Transverse colon (tissue), 4 donors: Measurements from ENCODE around the gene SSX2IP. TPM values are rescaled to one million over a fixed set of nuclear protein-coding genes. Genes with fewer than 3 reads are reported as not detected.
A peak's percentile ranks its signal among the peaks of the same experiment; 100 is the strongest.

Source experiments
- DNase-seq: peaks from one replicate; pipeline ENCODE4 v3.0.0-alpha.2; 2019
- H3K27ac ChIP-seq, 4 donors: fragments of 200-600 bp; sonication (generic); 2 replicates each; pipeline ENCODE4 v1.5.1; 2016 to 2018; ENCODE audit warnings: inconsistent platforms in 4 of 4
- H3K27me3 ChIP-seq: fragments of 200-600 bp; sonication (generic); 2 replicates; pipeline ENCODE4 v1.5.1; 2017; ENCODE audit warnings: inconsistent platforms
- H3K36me3 ChIP-seq, 4 donors: fragments of 200-600 bp; sonication (generic); 2 replicates each; pipeline ENCODE4 v1.5.1; 2017 to 2019; ENCODE audit warnings: inconsistent platforms in 4 of 4
- H3K4me1 ChIP-seq, 4 donors: fragments of 200-600 bp; sonication (generic); 2 replicates each; pipeline ENCODE4 v1.5.1; 2017 to 2020; ENCODE audit warnings: inconsistent platforms in 4 of 4
- H3K4me3 ChIP-seq, 4 donors: fragments of 200-600 bp; sonication (generic); 1 replicate in 1 of 4; 2 replicates in 3 of 4; pipeline versions ENCODE4 v1.5.1 to v1.6.1; 2017 to 2019; ENCODE audit warnings: inconsistent platforms in 4 of 4
- H3K9me3 ChIP-seq, 2 donors: fragments of 200-600 bp; sonication (generic); 2 replicates each; pipeline ENCODE4 v1.5.1; 2017 to 2019; ENCODE audit warnings: inconsistent platforms in 2 of 2
- CTCF ChIP-seq, 5 experiments: fragments of 200-600 bp in 3 of 5; fragments of 450-650 bp in 2 of 5; sonication (generic) in 3 of 5; IDR thresholded peaks; 1 replicate in 2 of 5; 2 replicates in 3 of 5; pipeline ENCODE4 v1.5.1; 2016 to 2017; ENCODE audit warnings: antibody characterized with exemption in 5 of 5, inconsistent platforms in 3 of 5, mild to moderate bottlenecking in 2 of 5, moderate library complexity in 1 of 5
- EP300 ChIP-seq: sonication (generic); formaldehyde crosslinking; IDR thresholded peaks from one replicate; pipeline ENCODE4 v1.6.1; 2017; ENCODE audit warnings: antibody characterized with exemption, low read depth
- POLR2A ChIP-seq: fragments of 450-650 bp; IDR thresholded peaks from one replicate; pipeline ENCODE4 v1.6.1; 2016; ENCODE audit warnings: antibody characterized with exemption, mild to moderate bottlenecking, moderate library complexity
- POLR2AphosphoS5 ChIP-seq, 3 donors: sonication (generic); formaldehyde crosslinking; IDR thresholded peaks; one replicate each; pipeline ENCODE4 v1.6.1; 2016; ENCODE audit warnings: antibody characterized with exemption in 3 of 3
- WGBS, 2 donors: methylation state at CpG; one replicate each; pipeline ENCODE4 v1.1.5; 2018; ENCODE audit warnings: low coverage in 1 of 2; 5-methylcytosine and 5-hydroxymethylcytosine counted together
- in situ Hi-C, 4 donors: fragments of 200-750 bp; cut with MboI; loops; one replicate each; pipeline versions ENCODE4 v1.15.0 to v1.15.1; 2017; ENCODE audit warnings: low sequenced_read_pairs in 3 of 4, low pct_ligation_motif_present in 1 of 4, low pct_unique_long_range_greater_than_20kb in 1 of 4
- intact Hi-C: fragments of 100-400 bp; cut with DNase I; formaldehyde crosslinking; loops from one replicate; pipeline ENCODE4 v1.15.1; 2023; ENCODE audit warnings: low total_unique reads
- total RNA-seq, 4 donors: library from RNA; depleted of rRNA; stranded (reverse); fragments of >200 nt; gene quantifications; one replicate each; pipeline ENCODE4 v1.1.0, GENCODE V29; 2016

SSX2IP gene
- total RNA-seq, 4 donors from 2014 or later, result 7.1 to 15.2 (median 11.4) TPM

DNA sequence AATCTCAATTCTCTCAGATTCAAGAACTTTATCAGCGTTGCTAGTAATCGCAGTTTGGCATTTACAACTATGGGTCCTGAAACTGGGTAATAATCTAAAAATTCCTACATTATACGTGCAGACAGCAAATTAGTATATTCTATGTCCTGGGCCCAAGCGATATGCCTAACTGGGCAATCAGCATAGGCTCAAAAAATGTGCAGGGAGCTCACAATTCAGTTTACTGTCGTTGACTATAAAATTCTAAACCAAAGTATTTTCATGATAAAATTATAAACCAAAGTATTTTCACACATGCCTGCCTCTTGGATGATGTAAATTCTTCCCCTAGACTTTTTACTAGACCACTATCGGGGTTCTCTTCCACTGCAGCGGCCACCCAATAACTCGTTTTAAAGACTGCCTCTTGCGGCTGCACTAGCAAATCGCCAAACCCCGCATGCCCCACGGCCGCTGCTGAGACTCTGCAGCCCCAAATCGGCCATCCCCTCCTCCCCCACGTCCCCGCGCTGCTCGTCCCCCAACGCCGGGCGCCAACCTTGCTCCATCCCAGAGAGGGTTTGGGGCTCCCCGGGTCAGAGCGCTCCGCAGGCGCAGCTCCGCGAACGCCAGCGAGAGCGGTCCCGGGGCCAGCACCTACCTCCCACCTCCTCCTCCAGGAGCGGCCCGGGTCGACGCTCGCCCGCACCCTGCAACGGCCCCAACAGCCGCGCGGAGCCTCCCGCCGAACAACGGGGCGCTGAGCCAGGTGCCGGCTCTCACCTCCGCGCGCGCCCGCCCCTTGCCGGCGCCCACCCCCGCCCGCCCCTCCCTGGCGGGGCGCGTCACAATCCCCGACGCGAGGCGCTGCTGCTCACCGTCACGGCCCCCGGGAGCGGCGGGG is 506 bp downstream of the SSX2IP start:
- peaks cover 0 to 28% (median 14%) of the 10 kb centered on the region in 4 donors for H3K4me1 ChIP-seq
- H3K27me3 ChIP-seq, result no peaks in the 10 kb centered on the region
- 2 to 33% methylated on average over 5 to 54 of the region's 67 CpGs for WGBS, 2 donors
- H3K36me3 ChIP-seq, result no peaks in the 10 kb centered on the region
- TF ChIP-seq POLR2A, result peak; percentile 25
- peak in 2 of 5 experiments; percentile 12 to 13 for TF ChIP-seq CTCF (IDR thresholded peaks at IDR 0.05)
- TF ChIP-seq EP300, result no peak
- TF ChIP-seq POLR2AphosphoS5 (IDR thresholded peaks at IDR 0.05), result peak in 1 of 3 donors; percentile 37
- peak overlapping the region; percentile 88 to 95 (median 92) for H3K27ac ChIP-seq
- in situ Hi-C loops (loop anchor here in 1 of 4 donors (25.0 kb wide), 1 partner anchor 573 kb away; the partner anchor contains the start of gene C1orf52), intact Hi-C loops (loop anchor here (5.0 kb wide), 1 partner anchor 117 kb away; the partner anchor contains the start of gene CTBS)
- DNase-seq, result peak; percentile 56
- peak overlapping the region; percentile 84 to 90 (median 85) for H3K4me3 ChIP-seq
- no peaks in the 10 kb centered on the region for H3K9me3 ChIP-seq

- Histone ChIP-seq H3K4me1 (peaks cover 0 to 28% (median 14%) of the 10 kb centered on the region in 4 donors), H3K36me3 (no peaks in the 10 kb centered on the region), H3K9me3 (no peaks in the 10 kb centered on the region), H3K4me3 (peak overlapping the region in 1 of 4 donors; percentile 7), H3K27ac (peak overlapping the region; percentile 88 to 95 (median 92)), H3K27me3 (no peaks in the 10 kb centered on the region)
- in situ Hi-C loops, result loop anchor here in 1 of 4 donors (25.0 kb wide), 1 partner anchor 574 kb away; the partner anchor contains the start of gene C1orf52
- intact Hi-C loops, result loop anchor here (5.0 kb wide), 1 partner anchor 116 kb away; the partner anchor contains the start of gene CTBS
- DNase-seq, result no peak
- 45 to 79% methylated on average over 4 to 8 of the region's 8 CpGs for WGBS, 2 donors
- TF ChIP-seq CTCF (IDR thresholded peaks at IDR 0.05), result no peak
- no peak for TF ChIP-seq POLR2A
- no peak for TF ChIP-seq POLR2AphosphoS5 (IDR thresholded peaks at IDR 0.05)
- TF ChIP-seq EP300, result no peak
Observed at GRCh38 chr1:84688463-84689061, 1.7 kb downstream of the SSX2IP start.

GRCh38 chr1:84687714-84688462 is 2.4 kb downstream of the SSX2IP start:
- TF ChIP-seq EP300, result no peak
- no peak for TF ChIP-seq POLR2AphosphoS5 (IDR thresholded peaks at IDR 0.05)
- TF ChIP-seq CTCF (IDR thresholded peaks at IDR 0.05), result no peak
- no peak for TF ChIP-seq POLR2A
- intact Hi-C loops (loop anchor here (5.0 kb wide), 1 partner anchor 116 kb away; the partner anchor contains the start of gene CTBS), in situ Hi-C loops (loop anchor here in 1 of 4 donors (25.0 kb wide), 1 partner anchor 574 kb away; the partner anchor contains the start of gene C1orf52)
- Histone ChIP-seq H3K9me3 (no peaks in the 10 kb centered on the region), H3K4me1 (peaks cover 0 to 28% (median 14%) of the 10 kb centered on the region in 4 donors), H3K4me3 (no peak overlapping the region), H3K27me3 (no peaks in the 10 kb centered on the region), H3K36me3 (no peaks in the 10 kb centered on the region), H3K27ac (peak overlapping the region in 2 of 4 donors; percentile 2 to 95)
- no peak for DNase-seq
- WGBS, 2 donors, result 68 to 84% methylated on average over 4 to 5 of the region's 5 CpGs
